Fibroblast of skin of left biceps (primary cell): Measurements from ENCODE around the gene CCNA2.

Experiments
- DNase-seq, 2 experiments: peaks; one replicate each; pipeline ENCODE4 v3.0.0-alpha.2; 2013; ENCODE audit warnings: low read depth in 2 of 2

The CCNA2 gene

DNA sequence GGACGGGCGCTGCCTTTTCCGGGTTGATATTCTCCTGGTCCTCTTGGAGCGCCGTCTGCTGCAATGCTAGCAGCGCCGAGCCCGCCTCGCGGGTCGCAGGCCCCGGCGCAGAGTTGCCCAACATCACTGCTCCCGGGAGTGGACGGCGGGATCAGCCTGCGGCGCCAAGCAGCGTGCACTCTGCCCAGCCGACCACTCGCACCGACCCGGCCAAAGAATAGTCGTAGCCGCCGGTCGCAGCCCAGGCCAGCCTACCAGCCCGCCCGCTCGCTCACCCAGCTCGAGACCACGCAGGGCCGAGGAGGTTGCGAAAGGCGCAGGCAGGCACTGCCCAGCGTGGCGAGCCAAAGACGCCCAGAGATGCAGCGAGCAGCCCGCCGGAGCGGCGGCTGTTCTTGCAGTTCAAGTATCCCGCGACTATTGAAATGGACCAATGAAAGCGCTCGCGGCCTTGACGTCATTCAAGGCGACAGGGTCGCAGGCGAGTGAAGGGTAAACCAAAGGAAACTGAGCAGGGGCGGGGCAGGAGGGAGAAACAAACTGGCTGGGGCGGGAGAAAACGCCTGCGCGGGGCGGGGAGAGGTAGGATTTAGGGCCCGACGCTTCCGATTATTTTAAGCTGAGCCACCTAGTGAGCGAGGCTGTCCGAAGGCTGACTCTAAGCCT lies at the start of gene CCNA2:
Gene CCNA2, minus strand, starts transcription at position 379 of the 666 bp plus-strand sequence. Its CDS starts 255 bp downstream, at position 124.
- peak; percentile 89 to 90 for DNase-seq

DNA sequence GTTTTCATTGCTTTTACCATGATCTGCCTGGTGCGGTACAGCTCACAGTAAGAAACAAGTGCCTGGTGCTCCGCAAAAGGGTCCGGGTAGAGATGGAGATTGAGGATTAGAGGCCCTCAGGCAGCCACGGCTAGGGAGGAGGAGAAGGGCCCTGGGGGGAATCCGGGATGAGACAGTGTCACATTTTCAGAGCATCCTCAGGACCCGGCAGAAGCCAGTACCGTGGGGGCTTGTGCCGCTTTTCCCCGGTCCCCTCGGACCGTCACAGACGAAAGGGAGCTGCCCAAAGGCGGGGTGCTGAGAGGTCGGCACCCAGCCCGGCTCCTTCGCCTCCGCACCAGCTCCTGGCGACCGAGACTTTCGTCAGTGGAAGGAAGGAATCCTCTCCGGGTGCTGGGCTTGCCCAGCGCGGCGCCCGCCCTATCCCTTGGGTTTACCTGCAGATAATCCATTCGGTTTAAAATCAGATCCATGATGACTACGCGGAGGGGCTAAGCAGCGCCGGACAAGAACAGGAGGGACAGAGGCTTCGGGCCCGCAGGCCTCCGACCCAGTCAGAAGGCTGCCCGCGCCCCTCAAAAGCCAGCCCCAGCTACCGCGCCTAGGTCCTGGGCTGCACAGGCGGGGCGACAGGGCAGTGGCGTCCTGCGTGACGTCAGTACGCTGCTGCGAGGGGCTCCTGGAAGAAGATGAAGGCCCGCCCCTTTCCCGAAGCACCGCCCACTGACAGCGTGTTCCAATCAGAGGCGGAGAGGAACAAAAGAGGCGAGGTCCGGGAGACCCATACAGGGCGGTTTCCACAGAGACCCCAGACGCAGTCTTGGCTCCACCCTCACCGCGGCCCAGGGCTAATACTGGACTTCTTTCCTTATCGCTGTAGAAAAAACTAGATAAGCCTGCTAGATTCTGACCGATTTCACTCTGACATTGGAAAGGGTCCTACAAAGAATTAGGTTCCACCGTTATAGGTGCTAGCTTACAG lies 46.4 kb upstream of the CCNA2 start, which contains the start of gene BBS7:
Gene BBS7, minus strand, starts transcription at position 634 of the 982 bp plus-strand sequence. Its CDS starts 161 bp downstream, at position 473.
- DNase-seq = peak; percentile 89 to 90

DNA sequence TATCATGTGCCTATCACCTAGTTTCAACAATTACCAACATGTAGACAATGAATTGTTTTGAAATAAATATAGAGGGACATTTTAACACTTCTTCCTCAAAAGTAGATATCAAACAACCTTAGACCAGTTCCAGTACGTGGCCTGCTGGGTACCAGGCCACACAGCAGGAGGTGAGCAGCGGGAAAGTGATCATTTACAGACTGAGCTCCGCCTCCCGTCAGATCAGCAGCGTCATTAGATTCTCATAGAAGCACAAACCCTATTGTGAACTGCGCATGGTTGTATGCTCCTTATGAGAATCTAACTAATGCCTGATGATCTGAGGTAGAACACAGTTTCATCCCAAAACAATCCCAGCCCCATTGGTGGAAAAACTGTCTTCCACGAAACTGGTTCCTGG lies 40.1 kb upstream of the CCNA2 start:
- no peak for DNase-seq

DNA sequence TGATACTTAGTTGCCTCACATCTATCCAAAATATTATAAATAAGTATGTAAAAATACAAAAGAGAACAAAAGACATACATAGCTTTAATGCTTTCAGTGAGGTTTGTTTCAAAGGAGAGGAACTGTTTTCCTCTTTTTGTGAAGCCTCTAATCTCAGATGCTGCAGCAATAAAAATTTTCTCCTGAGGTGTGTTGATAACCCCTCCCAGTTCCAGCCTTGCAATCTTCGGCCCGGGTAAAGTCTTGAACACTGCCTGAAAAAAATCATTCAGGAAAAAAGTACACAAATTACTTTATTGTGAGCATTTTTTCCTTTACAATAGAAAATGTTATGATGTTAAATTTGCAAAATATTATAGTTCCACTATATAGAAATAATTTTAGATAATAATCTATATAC lies 37.7 kb upstream of the CCNA2 start:
- no peak for DNase-seq

DNA sequence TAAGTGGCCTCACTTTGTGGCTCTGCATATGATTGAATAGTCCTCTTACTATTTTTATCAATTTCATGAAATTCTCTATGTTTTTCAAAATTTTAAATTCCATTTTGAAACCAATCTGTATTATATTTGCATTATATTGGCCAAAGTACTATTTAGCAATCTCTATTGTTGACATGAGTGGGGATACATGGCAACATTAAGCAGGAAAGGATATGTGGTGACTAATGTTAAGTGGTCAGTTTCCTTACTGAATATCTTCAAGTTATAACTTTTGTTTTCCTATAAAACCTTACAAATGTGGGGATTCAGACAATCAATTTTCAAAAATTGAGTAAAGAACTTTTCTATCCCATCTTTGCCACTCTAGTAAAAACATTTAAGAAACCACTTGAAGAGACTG lies 36.4 kb upstream of the CCNA2 start:
- DNase-seq = no peak

DNA sequence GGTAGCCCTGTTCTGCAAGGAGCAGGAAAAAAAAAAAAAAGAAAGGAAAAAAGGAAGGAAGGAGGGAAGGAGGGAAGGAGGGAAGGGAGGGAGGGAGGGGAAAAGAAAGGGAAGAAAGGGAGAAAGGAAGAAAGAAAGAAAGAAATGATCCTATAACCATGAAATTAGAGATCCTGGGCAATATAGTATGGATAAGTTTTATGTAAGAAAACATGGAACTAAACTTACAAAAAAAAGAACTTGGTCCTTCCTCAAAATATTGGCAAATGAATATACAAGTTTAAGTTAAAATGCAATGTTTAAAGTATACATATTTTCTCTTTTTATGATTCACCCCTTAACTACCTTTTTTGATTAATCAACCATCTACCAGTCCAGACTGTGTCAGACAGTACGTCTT lies 27.7 kb upstream of the CCNA2 start:
- no peak for DNase-seq

DNA sequence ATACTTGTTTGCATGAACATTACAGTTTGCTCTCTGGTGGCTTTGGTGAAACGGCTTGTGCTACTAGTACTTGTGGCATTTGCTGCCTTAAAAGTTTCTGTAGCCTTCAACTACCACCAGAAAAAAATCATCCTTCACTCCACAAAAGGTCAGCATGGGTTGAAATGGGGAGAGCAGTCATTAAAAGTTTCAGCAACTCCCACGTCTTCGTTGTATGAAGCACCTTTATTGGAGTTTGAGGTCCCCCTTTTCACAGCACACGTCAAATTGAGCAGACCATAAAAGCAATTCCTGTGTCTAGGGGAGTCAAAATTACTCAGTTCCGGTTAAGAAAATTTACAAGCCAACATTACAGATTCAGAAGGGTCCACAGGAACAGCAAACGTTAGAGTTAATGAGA lies 23.0 kb upstream of the CCNA2 start:
- no peak for DNase-seq

DNA sequence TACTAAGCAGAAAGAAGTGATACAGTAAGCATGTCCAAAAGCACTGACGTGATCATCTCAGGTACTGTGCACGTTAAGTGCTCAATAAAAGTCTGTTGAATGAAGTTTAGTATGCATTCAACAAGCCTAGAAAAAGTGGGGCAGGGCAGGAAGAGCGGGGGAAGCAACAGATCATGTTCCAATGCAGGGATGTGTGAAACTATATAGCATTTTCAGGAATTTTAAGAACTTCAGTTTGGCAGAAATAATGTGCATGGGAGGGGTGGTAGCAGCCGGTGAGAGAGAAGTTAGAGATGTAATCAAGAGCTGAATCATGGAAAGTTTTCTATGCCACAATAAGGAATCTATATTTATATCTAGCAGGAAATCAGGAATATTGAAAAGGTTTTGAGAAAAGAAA lies 19.2 kb upstream of the CCNA2 start:
- no peak for DNase-seq

DNA sequence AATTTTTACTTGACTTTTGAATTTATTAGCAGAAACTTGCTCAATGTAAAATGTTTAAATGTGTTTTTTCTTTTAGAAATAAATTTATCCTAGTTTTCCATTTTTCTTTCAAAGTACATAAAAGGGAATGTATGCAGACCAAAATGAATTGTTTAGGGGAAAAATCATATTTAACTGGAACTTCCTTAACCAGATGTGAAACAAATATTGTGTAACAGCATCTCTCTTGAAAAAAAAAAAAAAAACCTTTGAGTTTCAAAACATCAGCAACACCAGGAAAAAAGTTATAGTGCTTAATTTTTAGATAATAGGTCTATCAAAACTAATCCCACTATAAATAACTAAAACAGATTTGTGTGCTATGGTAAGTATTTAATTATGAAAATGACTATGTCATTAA lies 14.5 kb upstream of the CCNA2 start:
- DNase-seq = no peak

DNA sequence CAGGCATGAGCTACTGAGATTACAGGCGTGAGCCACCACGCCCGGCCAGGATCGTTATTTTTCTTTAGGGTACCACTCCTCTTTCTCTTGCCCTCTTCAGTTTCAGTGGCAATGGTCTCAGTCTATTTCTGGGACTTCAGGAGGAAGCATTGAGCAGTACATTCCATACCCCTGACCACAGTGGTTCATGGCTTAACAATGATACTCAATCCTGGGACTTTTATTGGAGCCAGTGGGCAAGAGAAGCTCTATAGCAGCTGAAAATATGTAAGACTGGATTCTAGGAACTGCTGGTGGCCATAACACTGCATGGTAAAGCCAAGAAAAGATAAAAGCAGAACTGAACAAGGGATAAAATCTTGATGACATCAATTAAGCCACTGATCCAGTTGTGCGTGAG lies 5.8 kb upstream of the CCNA2 start:
- no peak for DNase-seq

DNA sequence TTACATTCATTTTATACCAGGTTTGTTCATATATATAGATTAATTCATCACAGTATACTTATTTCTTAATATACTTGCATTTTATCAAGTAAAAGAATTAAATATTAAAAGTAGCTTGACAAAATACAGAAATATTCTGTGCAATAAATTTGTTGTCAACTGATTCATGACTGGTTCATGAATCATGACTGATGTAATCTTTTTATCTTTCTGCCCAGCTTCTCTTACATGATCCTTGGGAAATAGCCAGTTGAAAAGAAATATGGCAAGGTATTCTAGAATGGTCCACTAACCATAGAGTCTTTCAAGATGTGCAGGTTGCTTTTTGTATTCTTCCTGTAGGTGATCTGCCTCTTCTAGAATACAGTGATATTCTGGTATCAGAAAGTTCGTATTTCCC lies 4.2 kb upstream of the CCNA2 start:
- DNase-seq = peak in 1 of 2 experiments; percentile 19

DNA sequence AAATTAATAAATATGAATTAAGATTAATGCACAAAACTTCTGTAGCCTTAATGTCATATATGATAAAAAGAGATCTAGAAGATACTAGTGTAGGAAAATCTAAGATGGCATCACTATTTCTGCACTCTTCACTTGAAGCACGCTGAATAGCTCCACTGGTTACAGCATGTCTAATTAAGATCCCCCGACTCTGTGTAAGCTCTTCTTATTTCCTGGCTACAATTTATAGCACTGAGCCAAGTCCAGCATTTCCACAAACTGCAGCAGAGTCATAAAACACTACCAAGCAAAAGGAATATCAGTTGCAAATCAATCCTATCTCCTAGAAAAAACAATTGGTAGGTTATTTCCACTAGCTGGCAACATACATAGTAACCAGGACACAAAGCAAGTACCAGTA lies 1.3 kb upstream of the CCNA2 start:
- no peak for DNase-seq

DNA sequence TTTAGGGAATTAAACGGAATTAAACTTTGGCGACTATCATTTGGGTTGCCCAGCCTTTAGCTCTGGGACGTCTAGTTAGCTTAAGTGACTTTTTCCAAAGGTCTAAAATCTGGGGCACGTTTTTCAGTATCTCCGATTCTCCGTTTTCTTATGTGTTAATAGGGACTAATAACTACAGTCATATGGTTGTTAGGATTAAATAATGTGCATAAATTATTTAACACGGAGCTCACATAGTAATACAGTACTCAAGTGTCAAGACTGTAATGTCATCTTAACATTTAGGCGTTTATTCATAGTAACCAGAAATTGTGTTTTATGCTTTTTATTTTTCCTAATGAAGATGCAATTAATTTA lies 466 bp upstream of the CCNA2 start:
- no peak for DNase-seq

DNA sequence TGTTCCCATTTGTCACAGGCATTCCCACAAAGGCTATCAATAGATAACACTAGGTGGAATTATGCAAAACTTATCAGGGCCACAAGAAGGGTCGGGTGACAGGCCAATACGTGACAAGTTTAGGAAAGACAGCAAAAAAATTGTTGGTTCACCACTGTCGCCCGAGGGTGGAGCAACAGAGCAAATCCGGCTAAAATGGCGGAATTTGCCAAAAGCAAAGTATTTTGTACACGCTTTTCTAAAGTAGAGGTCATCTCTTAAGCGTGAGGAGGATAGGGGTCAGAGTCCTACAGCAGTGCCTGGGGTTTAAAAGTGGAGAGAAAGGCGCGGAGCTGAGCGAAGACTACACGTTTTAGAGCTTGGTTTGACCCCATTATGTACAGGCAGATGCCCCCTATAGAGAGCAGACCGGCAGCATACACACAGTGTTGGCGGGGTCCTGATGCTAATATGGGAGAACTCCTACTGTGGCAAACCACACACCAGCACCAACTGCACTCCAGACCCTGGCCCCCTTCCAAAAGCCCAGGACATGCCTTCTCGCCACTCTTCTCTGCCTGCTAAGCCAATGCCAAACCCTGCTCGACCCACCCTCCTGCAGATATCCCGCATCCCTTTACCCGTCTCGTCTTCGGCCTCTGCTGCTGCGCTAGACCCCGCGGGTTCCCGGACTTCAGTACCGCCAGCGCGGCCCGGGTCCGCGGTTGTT lies 733 bp downstream of the CCNA2 start:
- no peak for DNase-seq

DNA sequence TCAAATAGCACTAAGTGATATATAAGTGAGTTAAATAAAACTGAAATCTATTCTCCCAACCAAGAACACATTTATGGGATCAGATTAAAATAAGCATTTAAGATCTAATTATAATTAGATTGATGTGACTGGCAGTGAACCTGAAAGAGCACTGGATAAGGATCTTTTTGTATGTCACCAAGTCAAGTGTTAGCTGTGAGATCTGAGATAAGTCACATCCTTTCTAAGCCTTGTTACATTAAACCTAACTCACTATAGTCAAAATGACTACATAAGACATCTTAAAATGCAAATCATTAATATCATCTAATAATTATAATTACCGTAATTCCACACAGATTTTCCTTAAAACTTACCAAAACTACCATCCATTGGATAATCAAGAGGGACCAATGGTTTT lies 1.6 kb downstream of the CCNA2 start:
- no peak for DNase-seq

DNA sequence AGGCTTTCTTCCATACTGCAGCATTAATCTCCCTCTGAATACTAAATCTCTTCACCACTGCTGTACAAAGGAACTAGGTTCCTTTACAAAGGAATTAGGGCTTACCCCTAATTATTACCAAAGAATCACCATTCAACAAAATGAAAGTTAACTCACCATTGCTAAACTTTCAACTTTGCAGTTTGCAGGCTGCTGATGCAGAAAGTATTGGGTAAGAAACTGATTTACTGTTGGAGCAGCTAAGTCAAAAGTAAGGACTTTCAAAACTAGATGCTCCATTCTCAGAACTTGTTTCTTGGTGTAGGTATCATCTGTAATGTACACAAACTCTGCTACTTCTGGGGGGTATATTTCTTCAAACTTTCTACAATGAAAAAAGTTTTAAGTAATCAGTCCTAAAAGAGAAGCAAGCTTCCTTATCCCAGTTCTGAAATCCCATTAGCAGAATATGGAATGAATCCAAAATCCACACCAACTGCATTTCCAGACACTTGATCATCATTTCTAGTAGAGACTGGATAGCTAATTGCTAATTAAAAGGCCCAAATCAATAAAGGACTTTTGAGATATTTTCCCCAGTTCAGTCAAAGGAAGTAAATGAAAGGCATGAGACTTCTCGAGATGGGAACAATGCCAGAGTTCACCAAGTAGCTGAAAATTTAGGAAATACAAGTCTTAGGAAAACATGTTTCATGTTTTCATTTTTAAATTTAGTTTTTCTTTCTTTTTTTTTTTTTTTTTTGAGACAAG lies 4.3 kb downstream of the CCNA2 start:
- DNase-seq = no peak

DNA sequence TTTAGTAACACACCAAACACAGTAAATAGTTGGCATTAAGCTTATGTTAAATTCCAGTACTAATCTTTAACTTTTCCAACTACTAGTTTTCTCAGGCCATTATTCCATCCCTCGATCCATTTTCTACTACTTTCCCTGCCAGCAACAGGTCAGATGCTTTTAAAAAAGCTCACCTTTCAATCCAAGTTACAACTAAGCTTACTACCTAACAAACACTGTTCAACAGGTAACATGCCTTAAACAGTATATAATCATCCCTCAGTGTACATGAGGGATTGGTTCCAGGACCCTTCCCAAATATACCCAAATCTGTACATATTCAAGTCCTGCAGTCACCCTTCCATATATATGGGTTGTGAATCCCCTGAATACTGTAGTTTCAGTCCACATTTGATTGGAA lies 5.5 kb downstream of the CCNA2 start:
- DNase-seq = no peak

DNA sequence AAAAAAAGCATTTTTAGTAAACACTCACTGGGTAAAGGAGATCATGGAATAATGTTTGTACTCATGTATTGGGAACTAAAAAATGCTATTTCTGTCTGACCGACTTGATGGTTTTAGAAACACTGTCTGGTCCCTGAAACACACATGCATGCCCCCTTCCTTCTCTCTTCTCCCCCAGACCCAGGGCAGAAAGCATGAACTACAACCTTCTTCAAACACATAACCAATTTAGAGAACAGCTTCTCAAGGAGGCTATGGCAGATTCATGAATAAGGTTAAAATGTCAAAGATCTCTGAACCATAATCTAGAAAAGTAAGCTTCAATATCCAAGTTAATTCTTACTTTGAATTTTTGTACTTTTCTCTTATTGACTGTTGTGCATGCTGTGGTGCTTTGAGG lies 6.0 kb downstream of the CCNA2 start:
- no peak for DNase-seq

DNA sequence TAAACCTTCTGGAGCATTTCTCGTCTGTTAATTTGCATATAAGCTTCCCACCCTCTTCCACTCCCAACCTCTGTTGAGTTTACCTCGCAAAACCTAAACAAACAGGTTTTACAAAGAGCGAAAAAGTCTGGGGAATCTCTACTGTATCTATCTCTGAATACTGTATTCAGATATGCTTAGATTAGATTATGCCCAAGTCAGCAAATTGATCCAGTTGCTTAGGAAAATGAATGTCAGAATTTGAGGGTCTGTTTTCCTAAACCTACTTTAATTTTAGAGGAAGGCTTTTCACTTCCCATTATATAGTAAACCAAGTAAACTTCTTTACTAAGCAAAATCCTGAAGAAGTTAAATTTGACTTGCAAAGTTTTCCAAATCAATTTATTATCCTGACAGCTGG lies 6.7 kb downstream of the CCNA2 start:
- no peak for DNase-seq

DNA sequence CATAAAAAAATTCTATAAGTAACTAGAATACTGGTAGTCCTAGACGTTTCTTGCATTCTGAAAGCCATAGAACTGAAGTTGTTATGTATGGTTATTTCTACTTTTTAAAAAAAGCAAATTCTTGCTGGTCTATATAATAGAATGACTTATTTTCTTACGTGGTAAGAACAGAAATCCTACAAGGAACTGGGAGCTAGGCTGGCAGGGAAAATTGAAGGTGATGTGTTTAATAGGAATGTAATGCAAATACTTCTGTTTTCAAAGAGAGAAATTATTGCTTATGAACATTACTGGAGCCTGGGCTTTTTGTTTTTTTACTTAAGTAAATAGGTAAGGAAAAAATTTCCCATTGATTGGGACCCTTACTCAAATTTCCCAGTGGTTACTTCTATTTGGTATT lies 8.9 kb downstream of the CCNA2 start:
- DNase-seq = no peak

DNA sequence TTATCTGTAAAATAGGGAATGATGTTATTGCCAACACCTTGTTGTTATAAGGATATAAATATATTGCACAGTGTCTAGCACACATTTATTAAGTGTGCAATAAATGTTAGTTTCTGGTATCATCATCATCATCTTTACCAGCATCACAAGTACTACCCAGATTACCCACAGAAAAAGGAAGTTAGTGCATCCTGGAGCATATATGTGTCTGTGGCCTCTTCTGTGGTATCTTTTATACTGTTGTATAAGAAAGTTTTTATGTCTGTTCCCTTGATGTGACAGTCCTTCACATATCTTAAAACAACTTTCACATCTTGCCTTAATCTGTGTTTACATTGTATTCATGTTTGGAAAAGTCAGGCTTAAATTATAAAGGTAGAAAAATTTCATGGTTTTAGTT lies 12.6 kb downstream of the CCNA2 start:
- DNase-seq = no peak

DNA sequence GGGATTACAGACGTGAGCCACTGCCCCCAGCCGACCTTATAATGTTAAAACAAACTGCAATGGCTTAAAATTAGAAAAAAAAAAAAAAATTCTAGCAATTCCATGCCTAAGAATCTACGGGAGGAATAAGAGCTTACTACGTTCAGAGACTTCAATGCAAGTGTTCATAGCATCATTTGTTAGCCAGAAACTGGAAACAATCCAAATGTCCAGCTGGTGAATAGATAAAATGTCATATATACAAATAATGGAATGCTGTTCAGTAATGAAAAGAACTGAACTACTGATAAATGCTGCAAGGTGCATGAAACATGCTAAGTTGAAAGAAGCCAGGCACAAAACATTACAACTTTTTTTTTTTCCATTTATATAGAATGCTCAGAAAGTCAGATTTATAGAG lies 17.3 kb downstream of the CCNA2 start:
- no peak for DNase-seq
